Heart left ventricle (tissue), 16 donors: ENCODE data around the gene PSMB5. TPM values are rescaled to one million over a fixed set of nuclear protein-coding genes. Genes with fewer than 3 reads are reported as not detected.

Source experiments
- ATAC-seq, 4 donors: fragments of 200-7000 bp; cut with Tn5 transposase; one replicate each; pipeline ENCODE4 v1.9.1; 2020 to 2022; ENCODE audit warnings: moderate library complexity in 4 of 4, mild to moderate bottlenecking in 3 of 4, moderate number of reproducible peaks in 1 of 4
- DNase-seq, 5 donors: peaks; one replicate each; pipeline ENCODE4 v3.0.0-alpha.2; 2020
- H3K27ac ChIP-seq, 12 donors: fragments of 200-600 bp; sonication (generic) in 4 of 12; one replicate each; pipeline versions ENCODE4 v1.5.0 to v1.8.0; 2016 to 2022; ENCODE audit warnings: mild to moderate bottlenecking in 2 of 12
- H3K27me3 ChIP-seq, 9 donors: fragments of 200-600 bp; sonication (generic) in 2 of 9; one replicate each; pipeline versions ENCODE4 v1.5.1 to v1.8.0; 2016 to 2022; ENCODE audit warnings: mild to moderate bottlenecking in 3 of 9
- H3K36me3 ChIP-seq, 9 donors: fragments of 200-600 bp; sonication (generic) in 2 of 9; one replicate each; pipeline versions ENCODE4 v1.5.0 to v1.8.0; 2018 to 2022; ENCODE audit warnings: mild to moderate bottlenecking in 2 of 9
- H3K4me1 ChIP-seq, 12 donors: fragments of 200-600 bp; sonication (generic) in 4 of 12; one replicate each; pipeline versions ENCODE4 v1.5.0 to v1.8.0; 2016 to 2022; ENCODE audit warnings: mild to moderate bottlenecking in 3 of 12
- H3K4me3 ChIP-seq, 12 donors: fragments of 200-600 bp; sonication (generic) in 4 of 12; one replicate each; pipeline versions ENCODE4 v1.5.0 to v1.8.0; 2017 to 2022; ENCODE audit warnings: mild to moderate bottlenecking in 9 of 12, moderate library complexity in 4 of 12
- H3K9me3 ChIP-seq, 12 donors: fragments of 200-600 bp; sonication (generic) in 4 of 12; one replicate each; pipeline versions ENCODE4 v1.5.0 to v1.8.0; 2016 to 2022; ENCODE audit warnings: mild to moderate bottlenecking in 1 of 12
- CTCF ChIP-seq, 12 donors: fragments of 200-600 bp; sonication (generic) in 4 of 12; IDR thresholded peaks; one replicate each; pipeline versions ENCODE4 v1.5.0 to v1.8.0; 2018 to 2022; ENCODE audit warnings: antibody characterized with exemption in 12 of 12, mild to moderate bottlenecking in 5 of 12
- POLR2A ChIP-seq, 2 donors: fragments of 450-650 bp; IDR thresholded peaks; one replicate each; pipeline ENCODE4 v1.6.1; 2017; ENCODE audit warnings: antibody characterized with exemption in 2 of 2, mild to moderate bottlenecking in 2 of 2, moderate library complexity in 2 of 2
- WGBS, 4 donors: extraction: QIAGEN DNeasy Blood & Tissue Kit in 2 of 4; methylation state at CpG; one replicate each; pipeline versions ENCODE4 v1.1.5 to v1.1.7; 2013 to 2018; 5-methylcytosine and 5-hydroxymethylcytosine counted together
- intact Hi-C, 10 donors: fragments of 100-400 bp; cut with DNase I; formaldehyde crosslinking; loops; one replicate each; pipeline versions ENCODE4 v1.11.1 to v1.14.2; 2022
- polyA plus RNA-seq, 2 donors: library from polyadenylated mRNA; stranded (reverse); fragments of 200-250 nt; gene quantifications; one replicate each; pipeline ENCODE4 v1.2.3, GENCODE V29; 2013
- total RNA-seq, 9 donors: library from RNA; depleted of rRNA in 2 of 9; stranded (reverse); fragments of >200 nt in 2 of 9; fragmentation: NEBNext Ultra II Directional in 3 of 9; extraction: Animal tissue kit (Norgen Biotek cat#: 25700) in 3 of 9; gene quantifications; one replicate each; pipeline versions ENCODE4 v1.1.0 to v1.2.4, GENCODE V29; 2016 to 2023
- donor health status: ischemic (EF 13 %, LVEDD 7.1; RV severe dilation, severe dysfunction).
- donor health status: healthy with polysubstance abuse.
- donor health status: DM: no; HTN: yes; CAD: no.
- donor health status: DM: no; HTN: no; CAD: no.
- donor health status: ischemic (EF 25% LVEDD 6.9; RV normal size, moderate dysfunction).
- donor health status: ischemic (EF 25% LVEDD 5.7; RV mildly dilated, moderate dysfunction).
- donor health status: healthy.
- donor health status: DM: yes; HTN: yes; CAD: no.
- donor health status: ischemic (EF 35%, LVEDD 5.7; RV mildly dilated, moderate dysfunction).
- donor health status: nonischemic (EF 11% LVEDD 7.7; RV severe dilation, severe dysfunction).
- donor health status: DM: yes; HTN: yes; CAD: no.
- donor health status: PGD.
- donor health status: ischemic (EF 29% LVEDD 5.4; RV normal size, mild dysfunction).
- donor health status: nonischemic (EF 23%, LVEDD 6.1; RV moderate dilation, normal function).

The PSMB5 gene
- total and polyA plus RNA-seq, 11 donors = 75.7 to 233 (median 122) TPM

DNA sequence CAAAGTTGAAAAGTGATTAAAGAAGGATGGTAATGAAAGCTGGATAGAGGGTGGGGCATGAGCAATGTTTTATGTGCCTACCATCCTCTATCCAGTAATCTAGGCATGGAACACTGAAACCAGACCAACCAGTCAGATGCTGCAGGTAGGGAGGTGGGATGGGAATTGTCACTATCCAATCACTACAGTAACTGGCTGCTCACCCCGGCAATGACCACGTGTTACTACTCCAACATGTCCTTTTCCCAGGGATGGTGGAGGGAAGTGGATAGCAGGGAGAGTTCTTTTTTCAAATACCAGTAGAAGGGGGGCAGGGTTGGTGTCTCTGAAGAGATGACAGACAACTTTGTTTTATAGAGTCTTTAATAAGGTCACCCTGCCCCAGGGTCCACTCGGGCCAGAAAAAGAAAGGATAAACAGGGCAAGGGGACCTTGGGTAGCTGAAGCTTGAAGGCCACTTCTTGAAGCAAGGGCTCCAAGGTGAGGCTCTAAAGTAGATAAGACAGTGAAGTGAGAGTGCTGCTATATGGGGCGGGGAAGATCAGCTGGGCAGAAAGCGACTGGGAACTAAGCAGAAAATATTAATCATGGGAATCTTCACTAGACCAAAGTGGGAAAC is 37.3 kb upstream of the PSMB5 start:
- DNase-seq (no peak), ATAC-seq (peak in 3 of 4 donors; percentile 7 to 27 (median 12))
- intact Hi-C loops = loop anchor here in 5 of 10 donors (5.0 kb wide), 2 partner anchors 35 to 40 kb away; no protein-coding TSS in a partner anchor
- no peaks in the 10 kb centered on the region for H3K9me3 ChIP-seq
- TF ChIP-seq CTCF (IDR thresholded peaks at IDR 0.05) = no peak
- no peak for TF ChIP-seq POLR2A (IDR thresholded peaks at IDR 0.05)
- H3K4me3 ChIP-seq = peak overlapping the region; percentile 31 to 72 (median 67)
- H3K27ac ChIP-seq = peak overlapping the region; percentile 49 to 90 (median 84)
- peaks cover 5 to 49% (median 31%) of the 10 kb centered on the region in 12 donors for H3K4me1 ChIP-seq
- 38 to 42% (median 39%) methylated on average over 5 of the region's 5 CpGs for WGBS, 4 donors
- peaks cover 0 to 77% (median 65%) of the 10 kb centered on the region in 9 donors for H3K36me3 ChIP-seq
- no peaks in the 10 kb centered on the region for H3K27me3 ChIP-seq

- 1 to 4% (median 1%) methylated on average over 14 of the region's 14 CpGs for WGBS, 4 donors
- TF ChIP-seq POLR2A (IDR thresholded peaks at IDR 0.05) (peak in 1 of 2 donors; percentile 45), CTCF (IDR thresholded peaks at IDR 0.05) (no peak)
- Histone ChIP-seq H3K9me3 (no peaks in the 10 kb centered on the region), H3K36me3 (peaks cover 0 to 77% (median 65%) of the 10 kb centered on the region in 9 donors), H3K27me3 (no peaks in the 10 kb centered on the region), H3K4me3 (peak overlapping the region; percentile 31 to 72 (median 67)), H3K27ac (peak overlapping the region; percentile 49 to 90 (median 84)), H3K4me1 (peaks cover 5 to 45% (median 30%) of the 10 kb centered on the region in 12 donors)
- peak; percentile 88 to 94 (median 94) for ATAC-seq
- peak; percentile 86 to 91 (median 89) for DNase-seq
- intact Hi-C loops = loop anchor here in 5 of 10 donors (5.0 kb wide), 2 partner anchors 36 to 41 kb away; no protein-coding TSS in a partner anchor
These were observed 36.7 kb upstream of the PSMB5 start for GRCh38 chr14:23071244-23071920.

- Histone ChIP-seq H3K36me3 (peaks cover 0 to 77% (median 65%) of the 10 kb centered on the region in 9 donors), H3K9me3 (no peaks in the 10 kb centered on the region), H3K4me1 (peaks cover 5 to 45% (median 30%) of the 10 kb centered on the region in 12 donors), H3K4me3 (peak overlapping the region; percentile 31 to 72 (median 67)), H3K27me3 (no peaks in the 10 kb centered on the region), H3K27ac (peak overlapping the region in 10 of 12 donors; percentile 70 to 90 (median 86))
- TF ChIP-seq POLR2A (IDR thresholded peaks at IDR 0.05) (no peak), CTCF (IDR thresholded peaks at IDR 0.05) (no peak)
- 9 to 13% (median 11%) methylated on average over 10 of the region's 10 CpGs for WGBS, 4 donors
- no peak for DNase-seq
- no peak for ATAC-seq
- intact Hi-C loops = loop anchor here in 5 of 10 donors (5.0 kb wide), 2 partner anchors 37 to 42 kb away; no protein-coding TSS in a partner anchor
These were observed 35.8 kb upstream of the PSMB5 start for GRCh38 chr14:23070262-23071129.
